ENCODE measurements around the gene SFI1. TPM values are rescaled to one million over a fixed set of nuclear protein-coding genes. Genes with fewer than 3 reads are reported as not detected.

Gene SFI1
- total RNA-seq, 1 donor from 2014 or later, result 50.3 TPM

DNA sequence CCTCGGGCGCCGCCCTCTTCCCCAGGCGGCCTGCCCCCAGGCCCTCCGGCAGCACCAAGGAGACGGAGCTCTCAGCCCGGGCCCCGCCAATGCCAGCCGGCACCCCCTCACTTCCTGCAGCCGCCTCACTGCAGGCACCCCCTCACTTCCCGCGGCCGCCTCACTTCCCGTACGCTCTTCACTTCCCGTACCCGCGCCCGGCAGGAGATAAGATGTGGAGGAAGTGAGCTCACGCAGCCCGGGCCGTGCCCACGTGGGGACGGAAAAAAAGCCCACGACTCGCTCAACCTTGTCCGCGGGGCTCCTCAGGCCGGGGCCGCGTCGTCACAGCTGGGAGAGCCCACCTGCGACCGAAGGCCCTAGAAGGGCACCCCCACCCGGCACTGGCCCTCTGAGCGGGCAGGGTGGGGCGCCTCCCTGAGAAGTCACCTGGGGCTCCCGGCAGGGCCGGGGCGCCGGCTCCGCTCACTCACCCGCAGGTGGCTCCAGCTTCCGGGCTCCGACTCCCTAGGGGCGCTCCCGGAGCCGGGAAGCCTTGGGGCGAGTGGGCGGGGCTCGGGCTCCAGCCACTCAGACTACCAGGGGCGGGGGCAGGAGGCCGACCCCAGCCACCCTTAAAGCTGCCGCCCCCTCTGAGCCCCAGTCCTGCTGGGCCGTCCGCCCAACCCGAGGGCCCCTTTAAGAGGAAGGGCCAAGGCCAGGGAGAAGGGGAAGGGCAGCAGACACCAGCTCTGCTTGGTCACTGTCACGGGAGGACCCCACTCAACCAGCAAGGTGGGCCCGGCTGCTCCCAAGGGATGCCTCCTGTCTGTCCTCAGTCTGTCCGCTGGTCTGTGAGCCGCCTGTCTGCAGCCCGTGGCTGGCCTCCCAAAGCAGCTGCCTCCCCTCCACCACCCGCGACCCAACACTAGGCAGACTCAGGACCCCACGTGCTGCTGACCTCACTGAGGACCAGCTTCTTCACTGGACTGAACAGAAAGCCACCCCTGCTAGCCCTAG is 134.3 kb downstream of the SFI1 start:
- peak; percentile 80 for DNase-seq (ENCODE audit: extremely low spot score, unreplicated experiment)
- peak overlapping the region; percentile 89 for H3K4me3 Mint-ChIP-seq
- peaks cover 25% of the 10 kb centered on the region for H3K4me1 Mint-ChIP-seq (ENCODE audit: unreplicated experiment)
- H3K27me3 Mint-ChIP-seq, result no peaks in the 10 kb centered on the region
- H3K27ac Mint-ChIP-seq, result peak overlapping the region; percentile 62
- no peak for TF ChIP-seq CTCF (conservative IDR thresholded peaks at IDR 0.05)
- no peaks in the 10 kb centered on the region for H3K9me3 Mint-ChIP-seq
- H3K36me3 Mint-ChIP-seq, result peaks cover 3% of the 10 kb centered on the region

DNA sequence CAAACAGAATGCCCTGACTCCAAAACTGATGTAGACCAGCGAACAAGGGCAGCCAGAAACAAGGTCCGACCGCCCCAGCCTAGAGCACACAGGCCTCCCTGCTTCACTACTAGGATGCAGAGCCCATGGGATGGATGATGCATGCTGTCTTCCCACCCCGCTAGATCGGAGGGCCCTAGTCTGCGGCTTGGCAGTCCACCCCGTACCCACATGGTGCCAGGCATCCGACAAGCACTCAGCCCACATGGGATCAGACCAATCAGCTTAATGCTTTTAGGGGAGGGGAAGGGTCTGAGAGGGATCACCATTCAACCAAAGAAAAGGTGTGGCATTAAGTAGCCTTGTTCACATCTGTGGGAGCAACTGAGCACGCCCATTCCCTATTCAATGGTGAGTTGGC is 135.1 kb downstream of the SFI1 start:
- TF ChIP-seq CTCF (conservative IDR thresholded peaks at IDR 0.05), result no peak
- H3K4me1 Mint-ChIP-seq (ENCODE audit: unreplicated experiment), result peaks cover 20% of the 10 kb centered on the region
- H3K27me3 Mint-ChIP-seq, result no peaks in the 10 kb centered on the region
- H3K4me3 Mint-ChIP-seq, result peak overlapping the region; percentile 85
- peak overlapping the region; percentile 62 for H3K27ac Mint-ChIP-seq
- no peak for DNase-seq (ENCODE audit: extremely low spot score, unreplicated experiment)
- H3K36me3 Mint-ChIP-seq, result peaks cover 6% of the 10 kb centered on the region
- no peaks in the 10 kb centered on the region for H3K9me3 Mint-ChIP-seq

GRCh38 chr22:31635638-31636306 is 139.4 kb downstream of the SFI1 start:
- TF ChIP-seq CTCF (conservative IDR thresholded peaks at IDR 0.05), result no peak
- Mint-ChIP-seq H3K9me3 (no peaks in the 10 kb centered on the region), H3K4me3 (no peak overlapping the region), H3K27me3 (no peaks in the 10 kb centered on the region), H3K4me1 (ENCODE audit: unreplicated experiment) (peaks cover 9% of the 10 kb centered on the region), H3K27ac (peak overlapping the region; percentile 76), H3K36me3 (peaks cover 6% of the 10 kb centered on the region)
- DNase-seq (ENCODE audit: extremely low spot score, unreplicated experiment), result no peak

- Mint-ChIP-seq H3K4me3 (no peak overlapping the region), H3K4me1 (ENCODE audit: unreplicated experiment) (peaks cover 4% of the 10 kb centered on the region), H3K27ac (no peak overlapping the region), H3K9me3 (no peaks in the 10 kb centered on the region), H3K36me3 (peaks cover 10% of the 10 kb centered on the region), H3K27me3 (no peaks in the 10 kb centered on the region)
- no peak for DNase-seq (ENCODE audit: extremely low spot score, unreplicated experiment)
- peak; percentile 45 for TF ChIP-seq CTCF (conservative IDR thresholded peaks at IDR 0.05)
Observed at GRCh38 chr22:31637447-31637890, 141.1 kb downstream of the SFI1 start.

- Mint-ChIP-seq H3K9me3 (no peaks in the 10 kb centered on the region), H3K4me1 (ENCODE audit: unreplicated experiment) (peaks cover 4% of the 10 kb centered on the region)
Observed at GRCh38 chr22:31637891-31638618, 141.7 kb downstream of the SFI1 start.

More at GRCh38 chr22:31637891-31638618, 141.7 kb downstream of the SFI1 start:
- H3K27ac Mint-ChIP-seq, result no peak overlapping the region
- no peak for TF ChIP-seq CTCF (conservative IDR thresholded peaks at IDR 0.05)
- H3K4me3 Mint-ChIP-seq, result no peak overlapping the region
- peaks cover 12% of the 10 kb centered on the region for H3K36me3 Mint-ChIP-seq
- H3K27me3 Mint-ChIP-seq, result no peaks in the 10 kb centered on the region
- no peak for DNase-seq (ENCODE audit: extremely low spot score, unreplicated experiment)
